GM12875 (cell line): Measurements from ENCODE around the gene CHKA.

Experiments
- H3K4me3 ChIP-seq: one replicate; pipeline ENCODE4 v1.5.1; 2011; ENCODE audit warnings: low read depth, low read length, control low read depth
- CTCF ChIP-seq: IDR thresholded peaks from 2 replicates; pipeline ENCODE4 v1.5.1; 2011; ENCODE audit warnings: low read depth, mild to moderate bottlenecking, control low read depth, inconsistent platforms, low read length, moderate library complexity, borderline replicate concordance; ENCODE audit not compliant: insufficient read depth

The CHKA gene

DNA sequence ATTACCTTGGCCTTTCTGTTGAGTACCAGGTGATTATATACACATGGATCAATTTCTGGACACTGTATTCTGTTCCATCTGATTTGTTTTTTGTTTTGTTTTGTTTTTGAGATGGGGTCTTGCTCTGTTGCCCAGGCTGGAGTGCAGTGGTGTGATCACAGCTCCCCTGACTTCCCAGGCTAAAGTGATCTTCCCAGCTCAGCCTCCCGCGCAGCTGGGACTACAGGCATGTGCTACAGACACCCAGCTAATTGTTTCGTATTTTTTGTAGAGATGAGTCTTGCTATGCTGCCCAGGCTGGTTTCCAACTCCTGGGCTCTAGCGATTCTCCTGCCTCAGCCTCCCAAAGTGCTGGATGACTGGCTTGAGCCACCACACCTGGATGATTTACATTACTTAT, 63.4 kb downstream of the CHKA start:
- H3K4me3 ChIP-seq, result no peak overlapping the region
- TF ChIP-seq CTCF, result no peak

- no peak for TF ChIP-seq CTCF
- H3K4me3 ChIP-seq, result no peak overlapping the region
These were observed 64.6 kb downstream of the CHKA start for GRCh38 chr11:68056317-68057285.

DNA sequence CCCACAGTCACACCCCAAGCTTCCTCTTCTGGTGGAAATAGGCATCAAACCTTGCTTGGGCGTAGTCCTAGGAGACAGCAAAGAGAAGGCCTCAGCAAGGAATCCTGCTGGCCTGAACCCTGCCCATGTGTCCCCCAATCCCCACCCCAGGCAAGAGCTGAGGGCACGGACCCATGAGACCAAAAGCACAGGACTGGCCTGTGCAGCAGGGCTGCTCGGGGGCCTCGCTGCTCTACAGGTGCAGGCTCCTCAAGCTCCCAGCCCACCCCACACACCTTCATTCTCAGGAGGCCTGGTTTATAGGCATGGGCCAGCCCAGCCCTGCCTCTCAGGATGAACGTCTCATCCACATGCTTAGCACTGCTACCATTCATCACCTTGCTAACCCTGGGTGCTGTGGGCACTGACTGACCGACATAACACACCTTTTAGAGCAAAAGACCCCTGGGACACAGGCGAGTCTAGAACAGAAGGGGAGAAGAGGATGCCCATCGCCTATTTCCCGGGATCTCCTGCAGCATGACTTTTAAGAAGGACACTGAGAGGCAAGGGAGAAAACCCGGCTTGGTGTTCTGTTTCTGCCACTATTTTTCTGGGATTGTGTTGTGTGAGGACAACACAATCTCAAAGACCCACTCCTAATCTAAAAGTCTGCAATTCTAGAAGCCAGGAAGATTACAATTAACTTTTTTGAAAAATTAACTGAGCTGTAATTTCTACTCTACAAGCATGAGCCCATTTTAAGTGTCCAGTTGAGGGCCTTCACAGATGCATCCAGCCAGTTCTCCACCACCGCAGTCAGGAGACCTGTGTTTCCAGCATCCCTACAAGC, 67.0 kb downstream of the CHKA start:
- TF ChIP-seq CTCF, result no peak
- H3K4me3 ChIP-seq, result no peak overlapping the region

- no peak overlapping the region for H3K4me3 ChIP-seq
- no peak for TF ChIP-seq CTCF
These were observed 68.1 kb downstream of the CHKA start for GRCh38 chr11:68053117-68053516.

DNA sequence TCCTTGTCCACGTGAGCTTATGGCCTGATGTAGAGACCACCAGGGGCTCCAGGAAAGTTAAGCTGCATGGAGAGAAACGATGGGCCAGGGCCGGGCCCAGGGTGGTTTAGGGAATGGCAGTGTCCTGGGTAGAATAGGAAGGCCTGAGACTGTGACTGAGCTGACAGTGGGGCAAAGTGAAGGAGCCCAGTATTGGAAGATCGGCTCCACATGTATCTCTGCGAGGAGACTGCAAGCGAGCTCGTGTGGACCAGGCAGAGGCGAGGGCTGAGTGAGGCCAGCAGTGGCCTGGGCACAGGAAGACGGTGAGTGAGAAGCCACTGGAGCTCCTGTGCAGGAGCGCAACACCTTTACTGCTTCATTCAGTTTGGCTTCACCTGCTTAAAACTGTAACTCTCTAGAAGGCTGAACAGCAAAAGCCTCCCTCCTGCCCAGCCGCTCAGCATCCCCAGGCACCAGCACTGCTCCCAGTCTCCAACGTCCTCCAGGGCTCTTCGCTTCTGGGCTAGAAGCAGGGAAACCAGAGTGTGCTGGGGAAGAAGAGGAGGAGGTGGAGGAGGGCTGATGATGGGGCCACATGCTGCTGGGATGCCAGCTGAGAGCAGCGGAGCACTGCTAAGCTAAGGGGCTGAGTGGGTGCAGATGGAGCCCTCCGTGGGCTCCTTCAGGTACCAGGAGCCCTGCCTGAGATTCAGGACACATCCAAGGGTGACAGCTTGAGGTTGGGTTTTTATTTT, 68.9 kb downstream of the CHKA start:
- H3K4me3 ChIP-seq, result no peak overlapping the region
- TF ChIP-seq CTCF, result no peak

DNA sequence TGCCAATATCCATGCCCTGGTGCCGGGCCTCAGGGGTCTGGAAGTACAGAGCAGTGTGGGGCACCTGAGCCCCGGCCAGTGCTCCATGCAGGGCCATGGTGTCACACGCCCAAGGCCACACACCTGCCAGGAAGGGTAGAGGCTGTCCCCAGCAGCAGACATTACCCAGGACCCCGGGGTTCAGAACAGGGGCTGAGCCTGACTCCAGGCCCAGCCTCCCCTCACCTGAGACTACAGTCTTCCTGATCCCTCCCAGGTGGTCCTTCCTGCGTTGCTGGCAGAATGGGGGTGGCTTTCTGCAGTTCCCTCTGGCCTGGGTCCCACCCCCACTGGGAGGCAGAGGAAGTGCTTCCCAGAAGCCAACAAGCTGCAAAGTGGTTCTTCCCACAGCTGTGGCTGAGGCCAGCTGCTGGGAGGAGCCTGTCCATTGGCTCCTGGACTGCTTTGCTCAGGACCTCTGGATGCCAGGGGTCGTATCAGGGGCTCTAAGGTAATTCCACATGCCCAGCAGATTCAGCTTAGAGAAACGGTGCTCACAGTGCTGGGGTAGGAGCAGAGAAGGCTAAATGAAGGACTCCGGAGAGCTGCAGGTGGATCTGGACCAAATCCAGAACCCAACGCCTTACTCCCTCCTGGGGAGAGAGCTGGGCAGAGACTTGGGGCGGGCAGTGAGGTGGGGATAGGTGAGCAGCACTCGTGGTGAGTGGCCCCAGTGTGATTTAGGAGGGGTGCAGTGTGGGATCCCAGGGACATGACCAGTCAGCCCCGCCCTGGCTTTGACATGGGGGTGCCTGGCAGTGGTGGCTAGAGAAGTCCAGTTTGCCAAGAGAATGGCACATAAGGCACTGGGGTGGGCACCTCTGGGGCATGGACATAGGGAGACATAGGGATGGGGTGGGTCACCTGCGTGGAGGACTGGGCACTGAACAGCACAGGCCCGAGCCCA, 69.7 kb downstream of the CHKA start:
- TF ChIP-seq CTCF, result no peak
- H3K4me3 ChIP-seq, result no peak overlapping the region
